GM23338 (cell line): Measurements from ENCODE around the gene MACIR. TPM values are rescaled to one million over a fixed set of nuclear protein-coding genes. Genes with fewer than 3 reads are reported as not detected.

Experiments used
- ATAC-seq: fragments of 200-7000 bp; cut with Tn5 transposase; 3 replicates; pipeline ENCODE4 v1.9.1; 2020
- DNase-seq: peaks from one replicate; pipeline ENCODE4 v3.0.0-alpha.2; 2015; ENCODE audit warnings: low spot score
- H2AFZ ChIP-seq: fragments of 200-600 bp; sonication (generic); 2 replicates; pipeline ENCODE4 v1.8.0; 2016; ENCODE audit warnings: antibody characterized with exemption, mild to moderate bottlenecking, moderate library complexity
- H3F3A ChIP-seq: fragments of 200-600 bp; sonication (generic); replicated peaks from 2 replicates; pipeline ENCODE4 v1.8.0; 2017; ENCODE audit warnings: antibody characterized with exemption, mixed run types, low read depth
- H3K27ac ChIP-seq: fragments of 200-600 bp; sonication (generic); 2 replicates; pipeline ENCODE4 v1.6.1; 2016; ENCODE audit warnings: low read depth
- H3K27me3 ChIP-seq: fragments of 200-600 bp; sonication (generic); 2 replicates; pipeline ENCODE4 v1.8.0; 2016; ENCODE audit warnings: mild to moderate bottlenecking, mixed run types, moderate library complexity; ENCODE audit not compliant: insufficient read depth
- H3K36me3 ChIP-seq: fragments of 200-600 bp; sonication (generic); 2 replicates; pipeline ENCODE4 v1.8.0; 2016; ENCODE audit warnings: mild to moderate bottlenecking; ENCODE audit not compliant: insufficient read depth
- H3K4me1 ChIP-seq: fragments of 200-600 bp; sonication (generic); 2 replicates; pipeline ENCODE4 v1.8.0; 2016; ENCODE audit warnings: mild to moderate bottlenecking, moderate library complexity; ENCODE audit not compliant: insufficient read depth
- H3K4me2 ChIP-seq: fragments of 200-600 bp; sonication (generic); 2 replicates; pipeline ENCODE4 v1.7.1; 2017; ENCODE audit warnings: mixed run types
- H3K4me3 ChIP-seq: fragments of 200-600 bp; sonication (generic); 2 replicates; pipeline ENCODE4 v1.6.1; 2016; ENCODE audit warnings: mixed run types
- H3K79me2 ChIP-seq: fragments of 200-600 bp; sonication (generic); replicated peaks from 2 replicates; pipeline ENCODE4 v1.8.0; 2017; ENCODE audit warnings: mild to moderate bottlenecking; ENCODE audit not compliant: insufficient read depth
- H3K9me2 ChIP-seq: fragments of 200-600 bp; sonication (generic); 2 replicates; pipeline ENCODE4 v1.8.0; 2017; ENCODE audit not compliant: insufficient read depth
- H4K20me1 ChIP-seq: fragments of 200-600 bp; sonication (generic); replicated peaks from 2 replicates; pipeline ENCODE4 v1.8.0; 2017; ENCODE audit warnings: mild to moderate bottlenecking; ENCODE audit not compliant: insufficient read depth
- H3K27ac Mint-ChIP-seq: 2 replicates; pipeline ENCODE4 v1.8.0; 2020; ENCODE audit warnings: inconsistent platforms, mild to moderate bottlenecking, moderate library complexity, mixed read lengths
- H3K27me3 Mint-ChIP-seq: 3 replicates; pipeline ENCODE4 v1.8.0; 2022; ENCODE audit warnings: low read depth, mild to moderate bottlenecking, moderate library complexity, mixed read lengths, inconsistent platforms; ENCODE audit not compliant: insufficient read depth, poor library complexity
- H3K36me3 Mint-ChIP-seq: 3 replicates; pipeline ENCODE4 v1.8.0; 2021; ENCODE audit warnings: low read depth, mild to moderate bottlenecking, inconsistent platforms, moderate library complexity, mixed read lengths
- H3K4me1 Mint-ChIP-seq: 3 replicates; pipeline ENCODE4 v1.8.0; 2020; ENCODE audit warnings: mild to moderate bottlenecking, inconsistent platforms, mixed read lengths
- H3K4me3 Mint-ChIP-seq: 3 replicates; pipeline ENCODE4 v1.8.0; 2021; ENCODE audit warnings: moderate library complexity, mild to moderate bottlenecking, inconsistent platforms, mixed read lengths
- H3K9me3 Mint-ChIP-seq: 3 replicates; pipeline ENCODE4 v1.8.0; 2020; ENCODE audit warnings: moderate library complexity, mild to moderate bottlenecking, inconsistent platforms, mixed read lengths
- CREB1 ChIP-seq: fragments of 250-450 bp; sonication (Bioruptor Pico); IDR thresholded peaks from 2 replicates; pipeline ENCODE4 v1.5.0; 2020; ENCODE audit warnings: low read depth, mild to moderate bottlenecking, moderate library complexity
- ETS1 ChIP-seq: IDR thresholded peaks from 2 replicates; pipeline ENCODE4 v1.6.1; 2016; ENCODE audit warnings: antibody characterized with exemption
- EZH2 ChIP-seq: fragments of 200-600 bp; sonication (generic); IDR thresholded peaks from one replicate; pipeline ENCODE4 v1.8.0; 2017; ENCODE audit warnings: antibody characterized with exemption, mild to moderate bottlenecking, low read depth; ENCODE audit not compliant: unreplicated experiment
- EZH2phosphoT487 ChIP-seq: fragments of 200-600 bp; sonication (generic); IDR thresholded peaks from one replicate; pipeline ENCODE4 v1.8.1; 2018; ENCODE audit warnings: antibody characterized with exemption; ENCODE audit not compliant: unreplicated experiment
- JUNB ChIP-seq: IDR thresholded peaks from one replicate; pipeline ENCODE4 v1.6.1; 2016; ENCODE audit warnings: antibody characterized with exemption; ENCODE audit not compliant: unreplicated experiment
- NANOG ChIP-seq: IDR thresholded peaks from 2 replicates; pipeline ENCODE4 v1.6.1; 2016; ENCODE audit warnings: antibody characterized with exemption, borderline replicate concordance
- POLR2AphosphoS5 ChIP-seq: IDR thresholded peaks from 2 replicates; pipeline ENCODE4 v1.6.1; 2016; ENCODE audit warnings: antibody characterized with exemption, low read depth
- REST ChIP-seq: IDR thresholded peaks from one replicate; pipeline ENCODE4 v1.6.1; 2018; ENCODE audit warnings: antibody characterized with exemption; ENCODE audit not compliant: unreplicated experiment
- STAT1 ChIP-seq: IDR thresholded peaks from one replicate; pipeline ENCODE4 v1.6.1; 2016; ENCODE audit warnings: antibody characterized with exemption; ENCODE audit not compliant: unreplicated experiment
- ZNF114 ChIP-seq: fragments of 250-450 bp; sonication (Bioruptor Pico); IDR thresholded peaks from 2 replicates; pipeline ENCODE4 v1.5.0; 2020; ENCODE audit warnings: mild to moderate bottlenecking, moderate library complexity
- ZNF331 ChIP-seq: fragments of 250-450 bp; sonication (Bioruptor Pico); IDR thresholded peaks from 2 replicates; pipeline ENCODE4 v1.5.0; 2020; ENCODE audit warnings: low read depth, mild to moderate bottlenecking, moderate library complexity
- ZNF462 ChIP-seq: fragments of 250-450 bp; sonication (Bioruptor Pico); IDR thresholded peaks from 2 replicates; pipeline ENCODE4 v1.5.0; 2020; ENCODE audit warnings: mild to moderate bottlenecking, moderate library complexity
- polyA plus RNA-seq: library from polyadenylated mRNA; unstranded; fragments of >200 nt; fragmentation: Nextera tagmentation; extraction: Ambion mirVana; gene quantifications from 2 replicates; pipeline ENCODE4 v1.2.1, GENCODE V29; 2016
- total RNA-seq: library from RNA; depleted of rRNA; stranded (reverse); fragments of >200 nt; shearing (Covaris generic); gene quantifications from 2 replicates; pipeline ENCODE4 v1.2.3, GENCODE V29; 2014
- TF ChIP-seq, protein P1 (sequence below), 2 experiments: fragments of 200-600 bp in 1 of 2; sonication (generic) in 1 of 2; conservative IDR thresholded peaks; 2 replicates each; pipeline versions ENCODE4 v1.5.1 to v1.6.1; 2016 to 2017; ENCODE audit warnings: antibody characterized with exemption in 2 of 2, low read depth in 2 of 2, mild to moderate bottlenecking in 2 of 2, moderate library complexity in 1 of 2

MACIR gene
- total and polyA plus RNA-seq, 2 experiments from 2014 or later = 11.7 to 27.6 TPM

DNA sequence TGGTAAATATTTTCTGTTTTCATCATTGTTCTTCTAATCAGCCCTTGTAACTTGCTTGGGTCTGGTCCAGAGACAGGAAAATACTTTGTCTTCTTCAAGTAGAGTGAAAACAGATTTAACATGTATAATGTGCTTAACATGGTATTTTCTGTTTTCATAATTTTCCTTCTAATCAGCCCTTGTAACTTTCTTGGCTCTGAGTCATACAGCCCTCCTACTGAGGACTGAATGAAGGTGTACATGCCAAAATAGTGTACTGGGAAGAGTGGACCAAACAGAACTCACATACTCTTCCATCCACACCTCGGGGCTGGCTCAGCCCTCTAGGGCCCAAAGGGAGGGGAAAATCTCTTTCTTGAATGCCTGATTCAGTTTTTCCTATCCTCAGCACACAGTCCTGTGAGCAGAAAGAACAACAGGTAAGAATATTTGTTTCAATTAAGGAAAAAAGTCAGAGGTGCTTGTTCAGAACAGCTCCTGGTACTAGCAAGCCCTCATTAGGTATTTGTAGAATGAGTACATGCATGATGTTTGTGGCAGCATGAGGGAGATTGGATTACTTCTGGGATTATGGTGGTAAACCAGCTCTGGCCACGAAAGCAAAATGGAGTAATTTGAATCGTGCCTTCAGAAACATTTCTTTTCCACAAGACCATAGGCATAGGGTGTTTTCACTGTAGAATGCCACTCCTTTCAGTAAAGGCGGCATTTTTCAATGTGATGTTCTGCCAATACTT is 24.2 kb upstream of the MACIR start:
- H3K27me3 ChIP-seq = no peaks in the 10 kb centered on the region
- Mint-ChIP-seq H3K27ac (no peak overlapping the region), H3K4me3 (no peak overlapping the region), H3K4me1 (no peaks in the 10 kb centered on the region), H3K27me3 (no peaks in the 10 kb centered on the region), H3K36me3 (peaks cover 5% of the 10 kb centered on the region; the same call in 1 of the 3 replicates), H3K9me3 (peaks cover 8% of the 10 kb centered on the region; the same call in 2 of the 3 replicates)
- H4K20me1 ChIP-seq = no peaks in the 10 kb centered on the region
- H2AFZ ChIP-seq = no peak overlapping the region
- no peak overlapping the region for H3K4me3 ChIP-seq
- TF ChIP-seq STAT1 (no peak), ZNF462 (CRISPR knock-in tag) (no peak), REST (no peak), NANOG (no peak), POLR2AphosphoS5 (no peak), CREB1 (CRISPR knock-in tag) (no peak), ZNF331 (CRISPR knock-in tag) (no peak), ETS1 (no peak), JUNB (no peak), ZNF114 (CRISPR knock-in tag) (no peak), EZH2phosphoT487 (no peak), EZH2 (no peak)
- TF ChIP-seq, protein P1, sequence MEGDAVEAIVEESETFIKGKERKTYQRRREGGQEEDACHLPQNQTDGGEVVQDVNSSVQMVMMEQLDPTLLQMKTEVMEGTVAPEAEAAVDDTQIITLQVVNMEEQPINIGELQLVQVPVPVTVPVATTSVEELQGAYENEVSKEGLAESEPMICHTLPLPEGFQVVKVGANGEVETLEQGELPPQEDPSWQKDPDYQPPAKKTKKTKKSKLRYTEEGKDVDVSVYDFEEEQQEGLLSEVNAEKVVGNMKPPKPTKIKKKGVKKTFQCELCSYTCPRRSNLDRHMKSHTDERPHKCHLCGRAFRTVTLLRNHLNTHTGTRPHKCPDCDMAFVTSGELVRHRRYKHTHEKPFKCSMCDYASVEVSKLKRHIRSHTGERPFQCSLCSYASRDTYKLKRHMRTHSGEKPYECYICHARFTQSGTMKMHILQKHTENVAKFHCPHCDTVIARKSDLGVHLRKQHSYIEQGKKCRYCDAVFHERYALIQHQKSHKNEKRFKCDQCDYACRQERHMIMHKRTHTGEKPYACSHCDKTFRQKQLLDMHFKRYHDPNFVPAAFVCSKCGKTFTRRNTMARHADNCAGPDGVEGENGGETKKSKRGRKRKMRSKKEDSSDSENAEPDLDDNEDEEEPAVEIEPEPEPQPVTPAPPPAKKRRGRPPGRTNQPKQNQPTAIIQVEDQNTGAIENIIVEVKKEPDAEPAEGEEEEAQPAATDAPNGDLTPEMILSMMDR (conservative IDR thresholded peaks at IDR 0.05; ENCODE audit: low read depth in 2 of 2) = no peak
- H3K79me2 ChIP-seq = no peaks in the 10 kb centered on the region
- H3K9me2 ChIP-seq = no peaks in the 10 kb centered on the region
- ATAC-seq = no peak
- H3K4me1 ChIP-seq = no peaks in the 10 kb centered on the region
- H3K36me3 ChIP-seq = no peaks in the 10 kb centered on the region
- no peak for DNase-seq
- H3K27ac ChIP-seq = no peak overlapping the region
- H3K4me2 ChIP-seq = no peak overlapping the region
- no peaks in the 10 kb centered on the region for H3F3A ChIP-seq
